Activated naive CD8-positive, alpha-beta T cell treated with anti-CD3 and anti-CD28 coated beads, Interleukin-2, amount 50 U/mL, for 24 hours (primary cell): Measurements from ENCODE around the gene NAALADL1.

ENCODE experiments used
- ATAC-seq: fragments of 150-1000 bp; cut with Tn5 transposase; one replicate; pipeline ENCODE4 v1.10.0; 2021
- DNase-seq: peaks from one replicate; pipeline ENCODE4 v3.0.0; 2021
- H3K27ac Mint-ChIP-seq: one replicate; pipeline ENCODE4 v1.8.0; 2021; ENCODE audit warnings: mild to moderate bottlenecking, mixed read lengths
- H3K27me3 Mint-ChIP-seq: one replicate; pipeline ENCODE4 v1.8.0; 2021; ENCODE audit warnings: mixed read lengths
- H3K36me3 Mint-ChIP-seq: one replicate; pipeline ENCODE4 v1.8.0; 2021; ENCODE audit warnings: low read depth, mixed read lengths
- H3K4me1 Mint-ChIP-seq: one replicate; pipeline ENCODE4 v1.8.0; 2021; ENCODE audit warnings: mixed read lengths
- H3K4me3 Mint-ChIP-seq: one replicate; pipeline ENCODE4 v1.8.0; 2021; ENCODE audit warnings: mild to moderate bottlenecking, moderate library complexity, mixed read lengths
- H3K9me3 Mint-ChIP-seq: one replicate; pipeline ENCODE4 v1.8.0; 2021; ENCODE audit warnings: mixed read lengths

Gene NAALADL1

GRCh38 chr11:64998141-64998540 lies 60.2 kb downstream of the NAALADL1 start:
- Mint-ChIP-seq H3K27me3 (peaks cover 2% of the 10 kb centered on the region), H3K36me3 (no peaks in the 10 kb centered on the region), H3K27ac (peak overlapping the region; percentile 57), H3K9me3 (no peaks in the 10 kb centered on the region), H3K4me3 (no peak overlapping the region), H3K4me1 (peaks cover 17% of the 10 kb centered on the region)
- DNase-seq (no peak), ATAC-seq (no peak)

- Mint-ChIP-seq H3K36me3 (no peaks in the 10 kb centered on the region), H3K4me3 (peak within 1 kb of the TSS; percentile 55), H3K9me3 (no peaks in the 10 kb centered on the region), H3K27me3 (peaks cover 3% of the 10 kb centered on the region), H3K4me1 (peaks cover 17% of the 10 kb centered on the region), H3K27ac (no peak within 1 kb of the TSS)
- ATAC-seq (no peak), DNase-seq (no peak)
These were observed 61.5 kb downstream of the NAALADL1 start, which contains the start of gene BATF2 for GRCh38 chr11:64996710-64997380. Gene BATF2, minus strand, starts transcription at chr11:64996971. Its CDS starts 57 bp downstream, at chr11:64996914.

GRCh38 chr11:64996327-64996709 lies 62.0 kb downstream of the NAALADL1 start:
- Mint-ChIP-seq H3K4me1 (peaks cover 22% of the 10 kb centered on the region), H3K4me3 (peak overlapping the region; percentile 55), H3K27me3 (peaks cover 3% of the 10 kb centered on the region), H3K27ac (no peak overlapping the region), H3K36me3 (no peaks in the 10 kb centered on the region), H3K9me3 (no peaks in the 10 kb centered on the region)
- no peak for DNase-seq
- ATAC-seq = no peak
